ENCODE results near the gene SLC6A8.
"Not testable (repeated sequence)": the region's sequence is repeated elsewhere in the genome, so short reads cannot be mapped to it uniquely, and the experiment has no call there.

SLC6A8 gene

DNA sequence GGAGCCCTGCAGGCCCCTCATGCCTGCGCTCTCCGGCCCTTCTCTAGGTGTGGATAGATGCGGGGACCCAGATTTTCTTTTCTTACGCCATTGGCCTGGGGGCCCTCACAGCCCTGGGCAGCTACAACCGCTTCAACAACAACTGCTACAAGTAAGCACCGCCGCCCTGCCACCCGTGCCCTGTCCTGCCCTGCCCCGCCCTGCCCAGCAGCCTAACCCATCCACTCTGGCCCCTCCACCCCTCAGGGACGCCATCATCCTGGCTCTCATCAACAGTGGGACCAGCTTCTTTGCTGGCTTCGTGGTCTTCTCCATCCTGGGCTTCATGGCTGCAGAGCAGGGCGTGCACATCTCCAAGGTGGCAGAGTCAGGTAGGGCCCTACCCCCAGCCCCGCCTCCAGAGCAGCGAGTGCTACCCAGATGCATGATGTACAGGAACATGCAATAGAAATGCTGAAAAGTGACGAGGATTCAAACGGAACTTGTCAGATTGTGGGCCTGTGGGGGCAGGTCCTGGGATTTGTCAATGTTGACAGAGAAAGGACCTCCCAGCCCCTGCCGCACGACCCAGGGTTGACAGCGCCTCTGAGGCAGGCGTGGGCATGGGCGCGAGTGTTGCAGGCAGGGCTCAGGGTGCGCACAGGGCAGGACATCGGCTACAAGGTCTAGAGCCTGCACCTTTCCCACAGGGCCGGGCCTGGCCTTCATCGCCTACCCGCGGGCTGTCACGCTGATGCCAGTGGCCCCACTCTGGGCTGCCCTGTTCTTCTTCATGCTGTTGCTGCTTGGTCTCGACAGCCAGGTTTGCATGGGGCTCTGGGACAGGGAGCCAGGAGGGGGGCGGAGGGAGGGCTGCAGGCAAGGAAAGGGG, 5.7 kb downstream of the SLC6A8 start:
- no peak for DNase-seq (ENCODE audit: low read depth)

DNA sequence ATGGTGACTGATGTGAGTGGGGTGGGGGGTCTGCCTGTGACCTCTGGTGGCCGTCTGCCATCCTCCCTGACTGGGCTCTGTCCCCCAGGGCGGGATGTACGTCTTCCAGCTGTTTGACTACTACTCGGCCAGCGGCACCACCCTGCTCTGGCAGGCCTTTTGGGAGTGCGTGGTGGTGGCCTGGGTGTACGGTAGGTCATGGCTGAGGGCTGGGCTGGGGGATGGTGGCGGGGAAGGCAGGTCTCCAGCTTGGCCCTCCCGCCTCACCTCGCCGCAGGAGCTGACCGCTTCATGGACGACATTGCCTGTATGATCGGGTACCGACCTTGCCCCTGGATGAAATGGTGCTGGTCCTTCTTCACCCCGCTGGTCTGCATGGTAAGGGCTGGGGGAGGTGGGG, 6.5 kb downstream of the SLC6A8 start:
- not testable (repeated sequence) for DNase-seq (ENCODE audit: low read depth)

DNA sequence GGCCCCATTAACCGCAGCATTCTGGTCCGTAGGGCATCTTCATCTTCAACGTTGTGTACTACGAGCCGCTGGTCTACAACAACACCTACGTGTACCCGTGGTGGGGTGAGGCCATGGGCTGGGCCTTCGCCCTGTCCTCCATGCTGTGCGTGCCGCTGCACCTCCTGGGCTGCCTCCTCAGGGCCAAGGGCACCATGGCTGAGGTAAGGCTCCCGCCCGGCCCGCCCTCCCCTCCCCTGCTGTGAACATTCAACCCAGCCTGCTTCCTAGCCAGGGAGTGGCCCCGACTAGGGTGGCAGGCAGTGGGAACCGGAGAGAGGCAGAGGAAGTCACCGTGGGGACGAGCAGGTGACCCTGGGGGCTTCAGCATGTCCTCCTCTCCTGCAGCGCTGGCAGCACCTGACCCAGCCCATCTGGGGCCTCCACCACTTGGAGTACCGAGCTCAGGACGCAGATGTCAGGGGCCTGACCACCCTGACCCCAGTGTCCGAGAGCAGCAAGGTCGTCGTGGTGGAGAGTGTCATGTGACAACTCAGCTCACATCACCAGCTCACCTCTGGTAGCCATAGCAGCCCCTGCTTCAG, 7.1 kb downstream of the SLC6A8 start:
- no peak for DNase-seq (ENCODE audit: low read depth)

DNA sequence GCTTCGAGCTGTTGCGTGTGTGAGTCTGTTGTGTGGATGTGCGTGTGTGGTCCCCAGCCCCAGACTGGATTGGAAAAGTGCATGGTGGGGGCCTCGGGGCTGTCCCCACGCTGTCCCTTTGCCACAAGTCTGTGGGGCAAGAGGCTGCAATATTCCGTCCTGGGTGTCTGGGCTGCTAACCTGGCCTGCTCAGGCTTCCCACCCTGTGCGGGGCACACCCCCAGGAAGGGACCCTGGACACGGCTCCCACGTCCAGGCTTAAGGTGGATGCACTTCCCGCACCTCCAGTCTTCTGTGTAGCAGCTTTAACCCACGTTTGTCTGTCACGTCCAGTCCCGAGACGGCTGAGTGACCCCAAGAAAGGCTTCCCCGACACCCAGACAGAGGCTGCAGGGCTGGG, 8.4 kb downstream of the SLC6A8 start:
- DNase-seq (ENCODE audit: low read depth), result no peak

DNA sequence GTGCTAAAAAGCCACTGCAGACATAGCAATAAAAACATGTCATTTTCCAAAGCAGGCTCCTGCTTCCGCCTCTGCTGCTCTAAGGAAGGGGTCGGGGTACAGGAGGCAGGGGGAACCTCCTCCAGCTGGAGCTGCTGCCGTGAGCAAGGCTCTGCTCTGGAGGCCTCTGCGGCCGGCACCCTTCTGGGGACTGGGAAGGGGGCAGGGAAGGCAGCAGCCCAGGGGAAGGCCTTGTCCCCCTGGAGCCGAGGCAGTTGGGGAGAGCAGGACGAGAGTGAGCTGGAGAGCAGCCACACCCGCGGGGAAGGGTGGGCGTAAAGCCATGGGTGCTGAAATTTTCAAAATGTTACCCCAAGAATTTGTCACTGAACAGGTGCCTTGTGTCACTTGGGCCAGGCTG, 8.8 kb downstream of the SLC6A8 start:
- DNase-seq (ENCODE audit: low read depth), result not testable (repeated sequence)

DNA sequence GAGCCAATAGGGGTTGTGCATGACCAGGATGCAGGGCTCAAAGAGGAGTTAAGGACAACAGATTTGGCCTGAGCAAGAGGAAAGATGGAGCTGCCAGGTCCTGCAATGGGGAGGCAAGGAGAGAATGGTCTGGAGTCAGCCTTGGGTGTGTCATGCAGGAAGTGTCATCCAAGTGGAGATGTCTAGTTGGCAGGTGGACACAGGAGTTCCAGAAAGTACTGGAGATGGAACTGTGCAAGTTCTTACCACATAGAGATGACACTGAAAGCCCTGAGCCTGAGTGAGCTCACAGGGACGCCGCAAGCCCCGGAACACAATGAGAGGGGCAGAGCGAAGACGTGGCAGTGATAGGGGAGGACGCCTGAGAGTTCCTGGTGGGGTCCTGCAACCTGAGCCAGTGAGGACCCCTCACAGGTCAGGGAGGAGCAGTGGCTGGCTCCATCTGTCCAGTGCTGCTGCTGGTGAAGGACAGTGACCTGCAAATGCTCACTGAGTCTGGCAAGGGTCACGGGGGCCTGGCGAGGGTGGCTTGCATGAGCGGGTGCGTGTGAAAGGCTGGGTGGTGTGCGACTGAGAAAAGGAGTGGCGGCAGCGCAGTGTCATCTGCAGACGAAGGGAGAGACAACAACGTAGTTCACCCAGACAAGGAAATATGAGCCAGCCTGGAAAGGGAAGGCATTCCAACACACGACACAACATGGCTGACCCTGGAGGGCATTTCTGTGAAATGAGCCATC, 9.4 kb downstream of the SLC6A8 start:
- not testable (repeated sequence) for DNase-seq (ENCODE audit: low read depth)

DNA sequence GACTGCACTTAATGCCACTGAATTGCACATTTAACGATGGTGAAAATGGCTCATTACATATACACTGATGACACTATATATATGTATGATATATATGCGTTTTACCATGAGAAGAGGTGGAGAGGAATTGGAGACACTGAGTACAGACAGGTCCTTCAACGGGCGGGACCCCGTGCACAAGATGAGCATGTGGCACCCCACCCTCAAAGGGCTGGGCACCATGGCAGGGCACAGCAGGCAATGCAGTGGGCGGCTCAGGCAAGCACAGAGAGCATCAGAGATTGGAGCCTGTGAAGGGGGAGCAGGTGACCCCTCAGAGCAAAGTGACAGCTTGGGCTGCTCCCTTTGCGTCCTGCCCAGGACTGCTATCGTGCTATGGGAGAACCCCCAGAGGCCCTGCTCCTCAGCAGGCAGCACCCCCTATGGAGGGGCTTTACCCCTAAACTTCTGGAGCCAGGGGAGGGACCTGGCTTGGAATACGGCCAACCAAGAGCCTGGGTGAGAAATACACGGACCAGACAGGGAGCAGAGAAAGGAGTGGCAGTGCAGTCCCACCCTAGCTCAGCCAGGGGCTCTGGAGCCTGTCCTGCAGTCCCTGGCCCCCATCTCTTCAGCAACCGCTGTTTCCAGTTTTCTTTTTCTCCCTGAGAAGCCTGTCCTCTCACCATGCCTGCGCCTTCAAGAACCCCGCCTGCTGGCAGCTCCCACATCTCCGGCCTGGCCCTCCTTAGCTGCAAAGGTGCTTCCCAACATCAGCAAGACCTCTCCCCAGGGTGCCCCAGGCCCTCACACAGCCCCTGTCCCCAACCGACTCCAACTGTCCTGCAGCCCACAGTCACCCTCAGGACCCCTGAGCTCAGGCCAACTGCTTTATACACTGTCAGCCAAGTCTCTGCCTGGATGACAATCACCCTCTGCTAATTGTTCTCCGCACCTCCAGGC, 10.5 kb downstream of the SLC6A8 start:
- no peak for DNase-seq (ENCODE audit: low read depth)

DNA sequence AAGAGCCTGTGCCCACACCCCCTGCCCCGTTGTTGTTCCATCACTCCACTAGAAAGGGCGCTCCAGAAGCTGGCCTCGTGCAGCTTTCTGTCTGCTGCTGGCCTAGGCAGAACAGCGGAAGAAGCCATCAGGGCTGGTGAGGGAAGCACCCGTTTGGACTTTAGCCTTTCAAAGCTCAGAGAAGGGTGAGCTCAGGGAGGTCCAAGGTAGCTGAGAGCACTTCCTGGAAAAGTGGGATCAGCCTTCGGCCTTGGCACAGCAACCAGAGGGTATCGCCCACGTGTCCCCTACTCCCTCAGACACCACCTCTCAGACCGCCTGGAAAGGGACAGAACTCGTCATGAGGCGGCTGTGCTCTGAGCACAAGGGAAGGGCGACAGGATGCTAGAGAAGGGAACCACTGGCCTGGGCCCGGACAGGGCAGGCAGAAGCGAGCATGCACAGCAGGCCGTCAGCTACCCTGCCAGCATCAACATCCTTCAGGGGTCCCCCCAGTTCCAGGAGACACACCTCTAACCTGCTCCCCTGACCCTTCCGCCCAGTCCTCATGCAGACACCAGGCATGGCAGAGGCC, 11.6 kb downstream of the SLC6A8 start:
- not testable (repeated sequence) for DNase-seq (ENCODE audit: low read depth)

DNA sequence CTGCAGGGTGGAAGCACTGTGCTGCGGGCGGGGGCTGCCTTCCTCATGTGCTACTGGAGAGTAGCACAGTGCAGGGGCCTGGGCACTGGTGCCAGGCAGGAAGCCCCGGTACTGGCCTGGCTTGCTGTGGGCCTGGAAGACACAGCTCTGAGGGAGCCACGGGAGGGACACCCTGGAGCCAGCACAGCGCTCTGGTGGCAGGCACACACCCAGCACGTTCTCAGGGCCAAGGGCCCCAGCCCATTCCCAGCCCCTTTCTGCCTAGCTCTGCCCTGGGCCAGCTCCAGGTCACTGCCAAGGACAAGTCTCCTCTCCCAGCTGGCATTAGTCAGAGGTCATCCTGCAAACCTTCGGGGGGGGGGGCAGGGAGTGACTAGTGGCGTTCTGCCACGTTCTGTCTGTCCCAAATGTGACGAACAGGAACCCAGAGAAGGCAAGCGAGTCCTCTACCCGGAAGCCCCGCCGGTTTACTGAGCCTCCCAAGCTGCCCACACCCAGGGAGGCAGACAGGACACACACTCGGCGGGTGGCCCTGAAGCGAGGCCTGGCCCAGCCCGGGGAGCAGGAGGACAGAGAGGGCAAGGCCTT, 12.2 kb downstream of the SLC6A8 start:
- DNase-seq (ENCODE audit: low read depth), result not testable (repeated sequence)

DNA sequence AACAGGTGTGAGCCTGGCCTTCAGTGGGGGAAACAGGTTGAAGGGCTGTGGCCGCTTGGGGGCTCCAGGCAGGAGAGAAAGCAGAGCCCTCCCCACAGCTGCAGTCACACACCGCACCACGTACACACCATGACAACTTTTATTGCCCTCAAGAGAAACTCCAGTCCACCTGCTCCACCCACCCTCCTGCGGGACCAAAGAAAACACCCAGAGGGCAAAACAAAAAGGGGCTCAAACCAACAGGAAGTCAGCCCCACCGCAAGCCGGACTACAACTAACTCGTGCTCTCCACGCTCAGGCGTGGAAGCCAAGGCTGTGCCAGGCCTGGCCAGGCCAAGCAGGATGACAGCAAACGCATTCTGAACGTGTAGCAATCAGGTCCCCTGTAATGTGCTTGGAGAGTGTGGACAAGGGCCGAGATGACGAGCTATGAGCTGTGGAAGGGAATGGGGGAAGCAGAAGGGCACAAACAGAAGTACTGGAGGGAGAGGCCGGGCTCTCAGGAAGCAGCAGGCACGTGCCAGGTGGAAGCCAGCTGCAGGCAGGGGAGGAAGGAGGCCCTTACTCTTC, 12.7 kb downstream of the SLC6A8 start:
- no peak for DNase-seq (ENCODE audit: low read depth)

DNA sequence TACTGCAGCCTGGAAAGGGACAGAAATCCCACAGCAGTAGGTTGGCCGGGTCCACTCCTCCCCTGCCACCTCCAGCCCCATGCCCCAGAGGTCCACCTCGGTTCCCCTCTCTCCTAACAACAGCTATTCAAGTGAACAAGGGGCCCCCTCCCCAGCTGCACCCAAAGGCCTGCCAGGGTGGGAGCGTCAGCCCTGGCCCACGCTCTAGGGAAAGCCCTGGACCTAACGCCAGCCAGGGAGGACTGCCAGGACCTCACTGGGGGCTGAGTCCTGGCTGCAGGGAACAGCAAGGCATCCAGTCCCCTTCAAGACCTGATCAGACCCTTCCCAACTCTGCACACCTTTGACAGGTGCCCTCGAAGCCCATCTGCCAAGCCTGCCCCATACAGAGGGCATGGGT, 13.2 kb downstream of the SLC6A8 start:
- no peak for DNase-seq (ENCODE audit: low read depth)

DNA sequence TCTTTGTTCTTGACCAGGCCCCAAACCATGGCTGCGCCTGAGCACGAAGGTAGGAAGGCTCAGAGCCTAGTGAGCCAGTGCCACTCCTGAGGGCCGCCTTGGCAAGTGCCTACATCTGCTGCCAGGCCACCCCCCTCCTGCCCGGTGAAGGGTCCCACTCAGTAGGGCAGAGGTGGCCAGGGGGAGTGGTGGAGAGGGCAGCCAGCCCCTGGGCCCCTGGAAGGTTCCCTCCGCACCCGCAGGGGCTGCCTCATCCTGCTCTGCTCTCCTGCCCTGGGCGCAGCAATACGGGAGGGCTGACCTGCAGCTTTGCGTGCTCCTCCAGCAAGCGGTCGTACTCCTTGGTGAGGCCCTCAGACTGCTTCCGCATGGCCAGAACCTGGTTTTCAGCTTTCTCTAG, 14.0 kb downstream of the SLC6A8 start:
- no peak for DNase-seq (ENCODE audit: low read depth)

DNA sequence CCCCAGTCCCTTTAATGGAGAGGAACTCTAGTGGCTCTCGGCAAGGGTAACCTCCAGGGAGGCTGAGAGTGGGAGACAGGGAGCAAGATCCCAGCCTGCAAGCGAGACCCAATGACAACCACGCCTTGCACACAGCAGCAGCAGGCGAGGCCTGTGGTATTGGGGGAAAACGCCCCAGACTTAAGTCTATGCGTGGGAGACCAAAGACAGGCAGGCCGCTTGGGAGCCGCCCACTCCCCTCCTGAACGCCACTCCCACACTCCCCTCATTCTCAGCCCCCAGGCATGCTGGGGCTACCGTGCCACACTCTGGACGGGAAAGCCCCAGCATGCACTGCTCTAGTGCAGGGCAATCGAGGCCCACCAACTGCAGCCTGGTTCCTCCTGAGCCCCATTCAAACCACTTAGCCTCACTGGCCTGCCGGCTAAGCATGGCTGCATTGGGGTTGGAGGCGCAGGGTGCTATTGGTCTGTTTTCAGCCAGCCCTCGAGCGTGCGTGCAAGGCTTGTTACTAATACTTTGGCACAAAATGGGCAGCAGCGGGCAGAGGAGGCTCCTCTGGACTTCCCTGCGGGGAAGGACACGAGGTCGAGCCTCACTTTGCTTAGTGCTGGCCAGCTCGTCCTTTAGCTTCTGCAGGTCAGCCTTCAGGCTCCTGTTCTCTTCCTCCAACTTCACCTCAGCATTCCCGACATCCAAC, 14.8 kb downstream of the SLC6A8 start:
- DNase-seq (ENCODE audit: low read depth), result no peak

DNA sequence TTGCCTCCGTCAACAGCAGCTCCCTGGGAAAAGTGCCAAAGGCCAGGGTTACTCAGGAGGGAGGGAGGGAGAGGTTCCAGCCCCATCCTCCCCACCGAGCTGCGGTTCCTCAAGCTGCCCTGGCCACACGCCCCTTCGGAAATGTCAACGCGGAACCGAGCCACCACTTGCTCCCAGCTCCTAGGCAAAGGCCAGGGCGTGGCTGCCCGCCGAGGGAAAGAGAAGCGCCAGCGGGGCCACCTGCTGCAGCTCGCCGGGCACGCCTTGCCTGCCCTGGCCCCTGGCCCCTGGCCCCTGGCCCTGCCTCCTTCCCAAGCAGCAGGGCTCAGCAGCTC, 15.3 kb downstream of the SLC6A8 start:
- no peak for DNase-seq (ENCODE audit: low read depth)

DNA sequence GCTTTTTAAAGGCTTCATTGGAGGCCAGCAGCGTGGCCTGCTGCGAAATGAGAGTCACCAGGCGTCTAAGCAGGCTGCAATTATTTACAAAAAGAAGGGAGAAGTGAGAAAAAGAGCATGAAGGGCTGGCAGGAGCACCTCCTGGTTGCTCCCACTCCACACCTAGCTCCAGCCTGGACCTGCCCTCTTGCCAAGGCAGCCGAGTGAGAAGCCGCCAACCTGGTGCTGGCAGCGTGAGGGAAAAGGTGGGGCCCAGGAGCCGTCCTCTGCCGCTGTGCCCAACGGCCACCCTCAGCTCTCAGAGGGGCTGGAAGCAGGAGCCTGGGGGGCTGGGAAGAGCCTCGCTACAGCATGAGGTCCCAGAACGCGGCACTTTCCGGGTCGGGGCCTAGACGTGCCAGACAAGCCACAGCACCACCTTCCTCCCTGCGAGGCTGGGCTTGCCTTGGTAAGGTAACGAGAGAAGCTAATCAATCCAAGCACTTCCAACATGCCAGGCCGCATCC, 16.3 kb downstream of the SLC6A8 start:
- no peak for DNase-seq (ENCODE audit: low read depth)

DNA sequence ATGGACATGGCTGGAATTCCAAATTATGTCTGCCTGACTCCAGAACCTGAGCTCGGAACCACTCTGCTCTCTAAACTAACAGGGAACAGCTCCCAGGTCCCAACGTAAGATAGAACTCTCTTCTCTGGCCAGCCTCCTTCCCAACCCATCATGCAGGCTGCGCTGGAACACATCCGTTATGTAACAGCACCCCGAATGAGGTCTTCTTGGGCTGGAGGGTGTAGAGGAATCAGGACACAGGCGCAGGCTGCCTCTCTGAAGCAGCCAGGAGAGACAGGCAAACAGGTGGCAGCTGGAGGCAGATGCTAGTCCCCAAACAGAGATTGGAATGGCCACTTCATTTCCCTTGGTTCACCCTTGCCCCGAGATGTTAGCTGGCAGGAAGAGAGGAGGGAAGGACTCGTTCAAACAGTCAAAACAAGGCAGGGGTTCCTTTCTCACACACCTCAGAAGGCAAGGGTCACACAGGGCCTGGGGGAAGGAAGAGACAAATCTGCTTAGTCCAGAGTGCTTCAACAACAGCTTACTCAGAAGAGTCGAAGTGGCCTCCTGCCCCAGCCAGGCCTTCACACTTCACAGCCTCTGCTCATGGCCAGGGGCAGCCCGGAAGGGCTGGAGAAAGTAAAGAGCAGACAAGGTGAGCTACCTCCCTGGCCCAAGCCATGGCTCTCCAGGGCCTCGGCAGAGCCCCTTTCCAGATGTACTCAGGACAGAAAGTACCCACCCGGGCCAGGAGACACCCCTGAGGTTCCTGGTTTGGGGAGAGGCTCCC, 17.1 kb downstream of the SLC6A8 start:
- not testable (repeated sequence) for DNase-seq (ENCODE audit: low read depth)

DNA sequence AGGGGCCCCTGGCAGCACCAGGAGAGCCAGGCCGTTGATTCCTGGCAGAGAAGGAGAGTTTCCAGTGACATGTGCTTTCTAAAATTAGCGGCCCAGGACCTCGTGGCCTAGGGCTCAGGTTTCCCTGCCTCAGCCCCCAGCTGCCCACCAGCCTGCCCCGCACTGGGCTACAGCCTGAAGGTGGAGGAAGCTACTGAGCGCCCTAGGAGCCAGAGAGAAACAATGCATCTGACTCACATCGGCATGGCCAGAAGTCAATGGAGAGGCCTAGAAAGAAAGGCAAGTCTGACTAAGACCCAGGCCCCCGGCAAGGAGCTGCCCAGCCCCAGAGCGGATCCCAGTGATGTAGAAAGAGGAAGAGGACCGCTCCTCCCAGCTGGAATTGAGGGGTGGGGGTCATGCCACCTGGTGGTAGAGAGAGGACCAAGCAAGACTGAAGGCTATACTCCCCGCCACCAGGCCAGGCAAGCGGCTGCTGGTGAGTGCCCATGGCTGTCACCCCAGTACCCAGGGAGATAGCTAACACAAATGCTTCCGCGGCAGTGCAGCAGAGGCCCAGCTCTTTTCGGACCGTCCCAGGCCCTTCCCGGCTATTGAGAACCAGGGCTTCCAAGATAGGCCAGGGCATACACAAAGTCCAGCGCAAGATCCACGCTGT, 17.8 kb downstream of the SLC6A8 start:
- not testable (repeated sequence) for DNase-seq (ENCODE audit: low read depth)

DNA sequence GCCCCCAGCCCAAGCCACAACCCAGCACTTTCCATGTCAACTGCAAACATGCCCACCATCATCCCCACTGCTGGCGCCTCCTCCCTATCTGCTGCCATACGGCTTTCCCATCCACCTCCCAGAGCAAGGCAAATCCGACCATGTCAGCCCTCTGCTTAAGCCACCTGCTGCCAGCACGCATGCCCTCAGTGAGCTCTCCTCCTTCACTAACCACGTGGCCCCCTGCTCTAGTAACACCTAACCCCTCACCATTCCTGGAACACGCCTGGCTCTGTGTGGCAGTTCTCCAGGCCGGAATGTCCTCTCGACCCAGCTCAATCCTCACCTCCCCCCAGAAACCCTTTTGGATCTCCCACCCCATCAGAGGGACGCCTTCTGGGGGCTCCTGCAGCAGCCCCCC, 19.1 kb downstream of the SLC6A8 start:
- DNase-seq (ENCODE audit: low read depth), result no peak

DNA sequence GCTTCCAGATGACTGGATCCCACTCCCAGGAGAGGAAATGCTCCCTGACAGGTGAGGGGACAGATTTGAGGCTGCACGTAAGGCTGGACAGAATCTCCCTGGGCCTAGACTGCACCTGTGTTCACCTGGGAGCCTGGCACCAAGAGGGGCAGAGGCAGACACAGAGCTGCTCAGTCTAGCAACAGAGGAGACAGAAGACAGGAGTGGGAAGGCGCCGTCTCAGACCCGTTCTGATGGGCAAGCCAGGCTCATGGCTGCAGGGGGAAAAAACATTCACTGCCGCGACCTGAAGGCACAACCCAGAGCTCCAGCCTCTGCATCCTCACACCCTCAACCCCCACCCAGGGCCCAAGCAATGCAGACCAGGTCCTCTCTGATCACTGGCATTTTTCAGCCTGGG, 19.7 kb downstream of the SLC6A8 start:
- no peak for DNase-seq (ENCODE audit: low read depth)
